ENCODE data around the gene MIPOL1. TPM values are rescaled to one million over a fixed set of nuclear protein-coding genes. Genes with fewer than 3 reads are reported as not detected.

MIPOL1 gene
- total RNA-seq, 1 experiment from 2014 or later, result 15.4 TPM

DNA sequence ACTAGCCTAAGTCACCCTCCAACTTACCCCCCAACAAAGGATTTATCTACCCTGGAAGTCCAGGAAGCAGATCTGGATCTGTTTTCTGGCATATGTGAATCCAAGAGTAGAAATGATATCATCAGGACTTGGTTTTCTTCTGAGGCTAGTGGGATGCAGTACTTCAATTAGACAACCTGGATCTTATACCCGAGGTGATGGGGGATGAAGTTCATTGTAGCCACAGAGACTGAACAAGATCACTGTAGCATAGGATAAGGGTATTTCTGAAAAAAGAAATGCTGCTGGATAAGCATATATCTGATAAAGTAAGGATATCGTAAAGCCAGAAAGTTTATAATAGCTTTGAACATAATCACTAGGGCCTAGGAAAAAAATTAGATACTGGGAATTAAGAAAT lies 222.9 kb downstream of the MIPOL1 start:
- Histone ChIP-seq H3K9me2 (ENCODE audit: insufficient read depth) (no peaks in the 10 kb centered on the region), H4K20me1 (ENCODE audit: insufficient read depth) (no peaks in the 10 kb centered on the region), H3K9me3 (ENCODE audit: control insufficient read depth in 1 of 2, insufficient read depth in 1 of 2, low read depth in 1 of 2, low read length in 2 of 2) (no peaks in the 10 kb centered on the region), H2AFZ (ENCODE audit: low read depth, low read length, poor library complexity, severe bottlenecking) (no peak overlapping the region), H3K36me3 (ENCODE audit: control insufficient read depth in 1 of 2, insufficient read depth in 2 of 2, low read length in 2 of 2) (no peaks in the 10 kb centered on the region), H3K4me2 (ENCODE audit: low read length) (no peak overlapping the region), H3K79me2 (ENCODE audit: insufficient read depth, low read length) (no peaks in the 10 kb centered on the region), H3K4me1 (ENCODE audit: control insufficient read depth in 1 of 2, insufficient read depth in 2 of 2, low read length in 2 of 2) (no peaks in the 10 kb centered on the region), H3K27ac (ENCODE audit: low read depth, low read length) (no peak overlapping the region), H3K4me3 (replicated peaks in 1 of 2; ENCODE audit: low read depth in 1 of 2, low read length in 2 of 2) (no peak overlapping the region), H3K9ac (ENCODE audit: low read length) (no peak overlapping the region), H3K27me3 (ENCODE audit: insufficient read depth, low read length) (no peaks in the 10 kb centered on the region)
- BruUV-seq (replicated peaks), result no TSS peak
- POLR2A ChIA-PET, result no interaction called here
- ATAC-seq (no peak), DNase-seq (ENCODE audit: low read depth, low spot score) (no peak)
- TF ChIP-seq, protein P1, sequence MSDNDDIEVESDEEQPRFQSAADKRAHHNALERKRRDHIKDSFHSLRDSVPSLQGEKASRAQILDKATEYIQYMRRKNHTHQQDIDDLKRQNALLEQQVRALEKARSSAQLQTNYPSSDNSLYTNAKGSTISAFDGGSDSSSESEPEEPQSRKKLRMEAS (IDR thresholded peaks at IDR 0.05), result no peak
- TF ChIP-seq EZH2 (IDR thresholded peaks at IDR 0.05), result no peak
- no peak for TF ChIP-seq TCF7L2 (IDR thresholded peaks at IDR 0.05; ENCODE audit: borderline replicate concordance, extremely low read depth, insufficient read depth, insufficient read length)
- no peak for TF ChIP-seq SIN3A (IDR thresholded peaks at IDR 0.05; ENCODE audit: low read depth)
- no peak for TF ChIP-seq ELF1 (IDR thresholded peaks at IDR 0.05; ENCODE audit: borderline replicate concordance, low read depth)
- TF ChIP-seq RAD21 (IDR thresholded peaks at IDR 0.05; ENCODE audit: low read depth), result no peak
- TF ChIP-seq JUND (IDR thresholded peaks at IDR 0.05), result no peak
- TF ChIP-seq, protein P2, sequence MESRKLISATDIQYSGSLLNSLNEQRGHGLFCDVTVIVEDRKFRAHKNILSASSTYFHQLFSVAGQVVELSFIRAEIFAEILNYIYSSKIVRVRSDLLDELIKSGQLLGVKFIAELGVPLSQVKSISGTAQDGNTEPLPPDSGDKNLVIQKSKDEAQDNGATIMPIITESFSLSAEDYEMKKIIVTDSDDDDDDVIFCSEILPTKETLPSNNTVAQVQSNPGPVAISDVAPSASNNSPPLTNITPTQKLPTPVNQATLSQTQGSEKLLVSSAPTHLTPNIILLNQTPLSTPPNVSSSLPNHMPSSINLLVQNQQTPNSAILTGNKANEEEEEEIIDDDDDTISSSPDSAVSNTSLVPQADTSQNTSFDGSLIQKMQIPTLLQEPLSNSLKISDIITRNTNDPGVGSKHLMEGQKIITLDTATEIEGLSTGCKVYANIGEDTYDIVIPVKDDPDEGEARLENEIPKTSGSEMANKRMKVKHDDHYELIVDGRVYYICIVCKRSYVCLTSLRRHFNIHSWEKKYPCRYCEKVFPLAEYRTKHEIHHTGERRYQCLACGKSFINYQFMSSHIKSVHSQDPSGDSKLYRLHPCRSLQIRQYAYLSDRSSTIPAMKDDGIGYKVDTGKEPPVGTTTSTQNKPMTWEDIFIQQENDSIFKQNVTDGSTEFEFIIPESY (IDR thresholded peaks at IDR 0.05; ENCODE audit: extremely low read depth, insufficient replicate concordance, low read length), result no peak
- TF ChIP-seq ZNF274 (IDR thresholded peaks at IDR 0.05; ENCODE audit: low read depth, low read length), result no peak
- TF ChIP-seq FOSL1 (IDR thresholded peaks at IDR 0.05; ENCODE audit: low read depth), result no peak
- no peak for TF ChIP-seq EGR1 (IDR thresholded peaks at IDR 0.05; ENCODE audit: low read depth)
- TF ChIP-seq ZFX (IDR thresholded peaks at IDR 0.05), result no peak
- TF ChIP-seq YY1 (IDR thresholded peaks at IDR 0.05; ENCODE audit: extremely low read depth, insufficient replicate concordance, low read depth, low read length), result no peak
- TF ChIP-seq EZH2phosphoT487 (IDR thresholded peaks at IDR 0.05; ENCODE audit: borderline replicate concordance), result no peak
- TF ChIP-seq CEBPB (IDR thresholded peaks at IDR 0.05; ENCODE audit: low read depth), result no peak
- no peak for TF ChIP-seq POLR2A (IDR thresholded peaks at IDR 0.05; ENCODE audit: borderline replicate concordance, extremely low read depth, insufficient read depth, insufficient read length)
- TF ChIP-seq, protein P3, sequence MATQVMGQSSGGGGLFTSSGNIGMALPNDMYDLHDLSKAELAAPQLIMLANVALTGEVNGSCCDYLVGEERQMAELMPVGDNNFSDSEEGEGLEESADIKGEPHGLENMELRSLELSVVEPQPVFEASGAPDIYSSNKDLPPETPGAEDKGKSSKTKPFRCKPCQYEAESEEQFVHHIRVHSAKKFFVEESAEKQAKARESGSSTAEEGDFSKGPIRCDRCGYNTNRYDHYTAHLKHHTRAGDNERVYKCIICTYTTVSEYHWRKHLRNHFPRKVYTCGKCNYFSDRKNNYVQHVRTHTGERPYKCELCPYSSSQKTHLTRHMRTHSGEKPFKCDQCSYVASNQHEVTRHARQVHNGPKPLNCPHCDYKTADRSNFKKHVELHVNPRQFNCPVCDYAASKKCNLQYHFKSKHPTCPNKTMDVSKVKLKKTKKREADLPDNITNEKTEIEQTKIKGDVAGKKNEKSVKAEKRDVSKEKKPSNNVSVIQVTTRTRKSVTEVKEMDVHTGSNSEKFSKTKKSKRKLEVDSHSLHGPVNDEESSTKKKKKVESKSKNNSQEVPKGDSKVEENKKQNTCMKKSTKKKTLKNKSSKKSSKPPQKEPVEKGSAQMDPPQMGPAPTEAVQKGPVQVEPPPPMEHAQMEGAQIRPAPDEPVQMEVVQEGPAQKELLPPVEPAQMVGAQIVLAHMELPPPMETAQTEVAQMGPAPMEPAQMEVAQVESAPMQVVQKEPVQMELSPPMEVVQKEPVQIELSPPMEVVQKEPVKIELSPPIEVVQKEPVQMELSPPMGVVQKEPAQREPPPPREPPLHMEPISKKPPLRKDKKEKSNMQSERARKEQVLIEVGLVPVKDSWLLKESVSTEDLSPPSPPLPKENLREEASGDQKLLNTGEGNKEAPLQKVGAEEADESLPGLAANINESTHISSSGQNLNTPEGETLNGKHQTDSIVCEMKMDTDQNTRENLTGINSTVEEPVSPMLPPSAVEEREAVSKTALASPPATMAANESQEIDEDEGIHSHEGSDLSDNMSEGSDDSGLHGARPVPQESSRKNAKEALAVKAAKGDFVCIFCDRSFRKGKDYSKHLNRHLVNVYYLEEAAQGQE (IDR thresholded peaks at IDR 0.05; ENCODE audit: low read depth), result no peak
- no peak for TF ChIP-seq SP1 (IDR thresholded peaks at IDR 0.05; ENCODE audit: low read depth)
- TF ChIP-seq, protein P4, sequence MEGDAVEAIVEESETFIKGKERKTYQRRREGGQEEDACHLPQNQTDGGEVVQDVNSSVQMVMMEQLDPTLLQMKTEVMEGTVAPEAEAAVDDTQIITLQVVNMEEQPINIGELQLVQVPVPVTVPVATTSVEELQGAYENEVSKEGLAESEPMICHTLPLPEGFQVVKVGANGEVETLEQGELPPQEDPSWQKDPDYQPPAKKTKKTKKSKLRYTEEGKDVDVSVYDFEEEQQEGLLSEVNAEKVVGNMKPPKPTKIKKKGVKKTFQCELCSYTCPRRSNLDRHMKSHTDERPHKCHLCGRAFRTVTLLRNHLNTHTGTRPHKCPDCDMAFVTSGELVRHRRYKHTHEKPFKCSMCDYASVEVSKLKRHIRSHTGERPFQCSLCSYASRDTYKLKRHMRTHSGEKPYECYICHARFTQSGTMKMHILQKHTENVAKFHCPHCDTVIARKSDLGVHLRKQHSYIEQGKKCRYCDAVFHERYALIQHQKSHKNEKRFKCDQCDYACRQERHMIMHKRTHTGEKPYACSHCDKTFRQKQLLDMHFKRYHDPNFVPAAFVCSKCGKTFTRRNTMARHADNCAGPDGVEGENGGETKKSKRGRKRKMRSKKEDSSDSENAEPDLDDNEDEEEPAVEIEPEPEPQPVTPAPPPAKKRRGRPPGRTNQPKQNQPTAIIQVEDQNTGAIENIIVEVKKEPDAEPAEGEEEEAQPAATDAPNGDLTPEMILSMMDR (IDR thresholded peaks at IDR 0.05 in 2 of 3, conservative IDR thresholded peaks at IDR 0.05 in 1 of 3; ENCODE audit: borderline replicate concordance in 1 of 3, insufficient read depth in 1 of 3, low read depth in 2 of 3, low read length in 2 of 3), result no peak
- CTCF ChIA-PET, result no interaction called here
- RAD21 ChIA-PET (ENCODE audit: low non-redundant PET in 1 of 2, low total read pairs in 2 of 2, uncharacterized antibody in 2 of 2, unreplicated experiment in 2 of 2), result no interaction called here
- intact Hi-C loops (cut with micrococcal nuclease), result no loop called here

All from HCT116 (cell line).